K562 (cell line): ENCODE results near the gene KDM2A. TPM values are rescaled to one million over a fixed set of nuclear protein-coding genes. Genes with fewer than 3 reads are reported as not detected.
A peak's percentile ranks its signal among the peaks of the same experiment; 100 is the strongest.

Experiments
- ATAC-seq: fragments of 200-7000 bp; cut with Tn5 transposase; 3 replicates; pipeline ENCODE4 v1.9.1; 2020; ENCODE audit warnings: moderate library complexity
- BruUV-seq: library from RNA; stranded (reverse); fragments of 400-500 nt; replicated peaks from 2 replicates; lab custom pipeline; 2021; lab: Mats Ljungman, UMichigan
- CTCF ChIA-PET: fragments of 300-600 bp; formaldehyde crosslinking; extraction: SDS; loops from one replicate; lab custom pipeline; 2021; ENCODE audit warnings: low intra/inter-chr PET ratio; lab: Yijun Ruan, JAX
- POLR2A ChIA-PET: fragments of 300-600, 350-650 bp; sonication (Branson Sonifier 250); formaldehyde crosslinking; extraction: SDS; loops from one replicate; lab custom pipeline; 2021; ENCODE audit warnings: antibody characterized with exemption, inconsistent platforms; lab: Yijun Ruan, JAX
- DNase-seq, 4 experiments: peaks; one replicate each; pipeline versions ENCODE4 v3.0.0 to v3.0.0-alpha.2; 2011 to 2018; ENCODE audit warnings: low spot score in 3 of 4, mixed read lengths in 3 of 4; ENCODE audit errors: extremely low read depth in 1 of 4
- FAIRE-seq: peaks from 2 replicates; lab custom pipeline; 2011; peaks lifted over from hg19 to GRCh38; lab: Jason Lieb, UNC
- H2AFZ ChIP-seq: 2 replicates; pipeline ENCODE4 v1.6.0; 2011; ENCODE audit warnings: low read depth, low read length, control low read depth, inconsistent platforms
- H3K27ac ChIP-seq: fragments of 200-600 bp; 3 replicates; pipeline ENCODE4 v1.8.0; 2011; ENCODE audit warnings: low read depth, mild to moderate bottlenecking, control low read depth, inconsistent platforms, low read length, moderate library complexity, mixed read lengths; ENCODE audit errors: extremely low read depth
- H3K27me3 ChIP-seq, 2 experiments: fragments of 300-600 bp in 1 of 2; 2 replicates in 1 of 2; 3 replicates in 1 of 2; pipeline versions ENCODE4 v1.6.0 to v1.8.0; 2011; ENCODE audit warnings: inconsistent platforms in 2 of 2, low read length in 2 of 2, mild to moderate bottlenecking in 1 of 2, mixed read lengths in 1 of 2, moderate library complexity in 1 of 2; ENCODE audit not compliant: control insufficient read depth in 2 of 2, insufficient read depth in 2 of 2
- H3K36me3 ChIP-seq: fragments of 300-600 bp; 3 replicates; pipeline ENCODE4 v1.8.0; 2011; ENCODE audit warnings: mild to moderate bottlenecking, low read length, inconsistent platforms; ENCODE audit not compliant: control insufficient read depth, insufficient read depth
- H3K4me1 ChIP-seq, 2 experiments: fragments of 200-600 bp in 1 of 2; replicated peaks in 1 of 2; 2 replicates in 1 of 2; 3 replicates in 1 of 2; pipeline versions ENCODE4 v1.5.1 to v1.8.0; 2011; ENCODE audit warnings: inconsistent platforms in 2 of 2, low read length in 2 of 2, mild to moderate bottlenecking in 1 of 2, mixed read lengths in 1 of 2, moderate library complexity in 1 of 2; ENCODE audit not compliant: control insufficient read depth in 2 of 2, insufficient read depth in 2 of 2
- H3K4me2 ChIP-seq: 2 replicates; pipeline ENCODE4 v1.6.1; 2011; ENCODE audit warnings: low read length, control low read depth, inconsistent platforms, mixed read lengths; ENCODE audit not compliant: insufficient read depth
- H3K4me3 ChIP-seq: fragments of 200-600 bp; sonication (generic), shearing (Covaris generic); 2 replicates; pipeline ENCODE4 v1.5.1; 2016; ENCODE audit warnings: control low read depth, inconsistent platforms
- H3K79me2 ChIP-seq: fragments of 200-600 bp; 3 replicates; pipeline ENCODE4 v1.8.0; 2011; ENCODE audit warnings: low read length, inconsistent platforms; ENCODE audit not compliant: control insufficient read depth, insufficient read depth
- H3K9ac ChIP-seq, 2 experiments: 2 replicates each; pipeline versions ENCODE4 v1.6.0 to v1.6.1; 2011; ENCODE audit warnings: low read depth in 2 of 2, low read length in 2 of 2, control low read depth in 1 of 2, inconsistent platforms in 1 of 2, mild to moderate bottlenecking in 1 of 2, mixed read lengths in 1 of 2; ENCODE audit not compliant: insufficient read depth in 1 of 2
- H3K9me1 ChIP-seq: one replicate; pipeline ENCODE4 v1.6.0; 2011; ENCODE audit warnings: inconsistent platforms, mild to moderate bottlenecking, low read length, moderate library complexity; ENCODE audit not compliant: control insufficient read depth, insufficient read depth
- H3K9me3 ChIP-seq: replicated peaks from 2 replicates; pipeline ENCODE4 v1.5.1; 2011; ENCODE audit warnings: low read depth, low read length, inconsistent platforms; ENCODE audit not compliant: control insufficient read depth, insufficient read depth
- H4K20me1 ChIP-seq: replicated peaks from 2 replicates; pipeline ENCODE4 v1.6.1; 2011; ENCODE audit warnings: low read length, inconsistent platforms, mixed read lengths; ENCODE audit not compliant: control insufficient read depth, insufficient read depth
- EP300 ChIP-seq: IDR thresholded peaks from 2 replicates; pipeline ENCODE4 v1.6.1; 2012; ENCODE audit warnings: low read length, improper control_type of control experiment
- RBFOX2 ChIP-seq: fragments of 200-400 bp; formaldehyde crosslinking; IDR thresholded peaks from 2 replicates; pipeline ENCODE4 v1.6.1; 2017; ENCODE audit warnings: low read depth, mild to moderate bottlenecking, low read length, moderate library complexity
- WGBS: fragments of 100-300 bp; shearing (Covaris generic); methylation state at CpG from one replicate; pipeline ENCODE4 v1.1.6; 2016; ENCODE audit warnings: low coverage, mixed read lengths; ENCODE audit not compliant: insufficient coverage; ENCODE audit errors: missing lambda C conversion rate; 5-methylcytosine and 5-hydroxymethylcytosine counted together
- in situ Hi-C: fragments of 300-500 bp; cut with MboI; formaldehyde crosslinking; loops from 4 replicates; pipeline ENCODE4 v1.15.0; 2018; ENCODE audit warnings: inconsistent platforms, mixed read lengths
- intact Hi-C: fragments of 100-400 bp; cut with micrococcal nuclease; formaldehyde crosslinking; loops from 2 replicates; pipeline ENCODE4 v1.14.2; 2022
- polyA plus RNA-seq, 8 experiments: library from polyadenylated mRNA; depleted of rRNA in 4 of 8; stranded (reverse) in 5 of 8; unstranded in 3 of 8; fragments of >200 nt; fragmentation: Nextera tagmentation in 2 of 8; fragmentation: Illumina TruSeq in 1 of 8; extraction: Ambion mirVana in 2 of 8; extraction: Trizol in 1 of 8; gene quantifications; 2 replicates each; pipeline versions ENCODE4 v1.2.1 to v1.2.3, GENCODE V29; 2011 to 2014; ENCODE audit warnings: inconsistent platforms in 1 of 8, missing spikeins in 1 of 8
- total RNA-seq, 7 experiments: library from RNA; depleted of rRNA in 6 of 7; stranded (reverse); fragments of >200 nt in 6 of 7; fragmentation: Illumina TruSeq in 2 of 7; extraction: Trizol in 2 of 7; gene quantifications; 2 replicates each; pipeline versions ENCODE4 v1.2.1 to v1.2.3, GENCODE V29; 2011 to 2021; ENCODE audit warnings: low replicate concordance in 1 of 7

KDM2A gene
- total and polyA plus RNA-seq, 9 of the 15 experiments (the other 6 are each of a cell fraction or from before 2014, with no cell fraction given) = 5.0 to 39.3 (median 21.3) TPM

DNA sequence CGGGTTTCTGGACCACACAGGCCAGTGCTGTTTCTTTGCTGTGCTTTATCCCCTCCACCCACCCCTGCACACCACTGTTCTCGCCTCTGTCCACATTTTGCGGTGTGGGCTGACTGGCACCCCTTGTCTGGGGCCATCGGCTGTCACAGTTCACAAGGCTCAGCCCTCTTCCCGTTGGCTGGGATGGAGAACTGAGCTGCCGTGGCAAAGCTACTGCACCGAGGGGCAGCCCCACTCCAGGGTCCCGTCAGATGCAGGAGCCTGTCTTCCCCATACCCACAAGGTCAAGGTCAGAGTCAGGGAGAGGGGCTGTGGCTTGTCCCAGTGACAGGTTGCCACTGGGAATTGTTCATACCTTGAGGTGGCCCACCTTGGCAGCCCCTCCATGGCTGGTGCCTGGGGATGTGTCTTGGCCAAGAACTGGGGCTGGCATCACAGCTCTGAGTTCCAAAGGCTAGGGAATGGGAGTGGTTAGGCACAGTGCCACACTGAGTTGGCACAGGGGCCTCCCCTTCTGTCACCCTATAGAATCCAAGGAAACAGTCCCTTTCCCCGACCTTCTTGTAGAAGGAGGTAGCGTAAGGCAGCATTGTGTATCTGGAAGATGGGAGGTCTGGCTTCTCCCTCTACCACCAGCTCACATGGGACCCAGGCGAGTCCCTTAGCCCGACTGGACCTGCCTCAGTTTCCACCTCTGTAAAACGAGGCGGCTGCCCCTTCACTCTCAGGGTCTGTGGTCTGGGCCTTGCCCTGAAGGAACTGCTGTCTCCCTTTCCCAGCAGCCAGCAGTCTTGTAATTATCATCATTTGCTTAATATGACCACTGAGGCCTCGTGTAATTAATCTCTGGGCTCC, 150.6 kb downstream of the KDM2A start:
- H3K27ac ChIP-seq = peak overlapping the region; percentile 22; the same call in 1 of the 3 replicates
- DNase-seq = no peak
- ChIA-PET CTCF (no interaction called here), POLR2A (interaction anchor here (0.6 to 1.6 kb wide), 8 partner anchors 8 to 245 kb away, joined by 3 to 5 read pairs (median 4); no protein-coding TSS in a partner anchor)
- no peak for ATAC-seq
- H3K4me2 ChIP-seq = 0 out of 2 replicates have a peak overlapping the region, but pooled peaks have one; percentile 25
- peaks cover 64% of the 10 kb centered on the region; the same call in 2 of the 3 replicates for H3K36me3 ChIP-seq
- WGBS = 73% methylated on average over 15 of the region's 15 CpGs
- TF ChIP-seq EP300 (no peak), RBFOX2 (peak; percentile 46; the same call in 1 of the 2 replicates)
- H2AFZ ChIP-seq = no peak overlapping the region
- no peaks in the 10 kb centered on the region for H3K27me3 ChIP-seq
- intact Hi-C loops = no loop called here
- peaks cover 7% of the 10 kb centered on the region for H3K9me1 ChIP-seq
- H4K20me1 ChIP-seq = peaks cover 20% of the 10 kb centered on the region; the same call in 1 of the 2 replicates
- H3K9me3 ChIP-seq = no peaks in the 10 kb centered on the region
- H3K79me2 ChIP-seq = peaks cover 82% of the 10 kb centered on the region
- BruUV-seq = no TSS peak
- in situ Hi-C loops = no loop called here
- no peak overlapping the region for H3K4me3 ChIP-seq
- FAIRE-seq = no peak
- H3K4me1 ChIP-seq = peaks cover 34 to 76% of the 10 kb centered on the region in 2 experiments
- H3K9ac ChIP-seq = peak overlapping the region in 1 of 2 experiments; percentile 70; a peak in 2 of 4 replicates
